ENCODE data around the gene STXBP3. TPM values are rescaled to one million over a fixed set of nuclear protein-coding genes. Genes with fewer than 3 reads are reported as not detected.

Gene STXBP3
- total and polyA plus RNA-seq, 9 donors = 26.5 to 53.5 (median 40.5) TPM

GRCh38 chr1:108842525-108843181 lies 96.2 kb downstream of the STXBP3 start:
- Histone ChIP-seq H3K9me3 (no peaks in the 10 kb centered on the region), H3K4me1 (ENCODE audit: insufficient read depth) (no peaks in the 10 kb centered on the region), H3K27me3 (no peaks in the 10 kb centered on the region), H3K36me3 (no peaks in the 10 kb centered on the region), H3K4me3 (no peak overlapping the region), H3K27ac (no peak overlapping the region)
- 74 to 77% (median 75%) methylated on average over 3 of the region's 3 CpGs for WGBS, 3 donors
- no peak for DNase-seq
- intact Hi-C loops (cut with DNase I) = no loop called here
- TF ChIP-seq EP300 (IDR thresholded peaks at IDR 0.05) (no peak), CTCF (IDR thresholded peaks at IDR 0.05) (no peak), POLR2A (IDR thresholded peaks at IDR 0.05) (no peak)

DNA sequence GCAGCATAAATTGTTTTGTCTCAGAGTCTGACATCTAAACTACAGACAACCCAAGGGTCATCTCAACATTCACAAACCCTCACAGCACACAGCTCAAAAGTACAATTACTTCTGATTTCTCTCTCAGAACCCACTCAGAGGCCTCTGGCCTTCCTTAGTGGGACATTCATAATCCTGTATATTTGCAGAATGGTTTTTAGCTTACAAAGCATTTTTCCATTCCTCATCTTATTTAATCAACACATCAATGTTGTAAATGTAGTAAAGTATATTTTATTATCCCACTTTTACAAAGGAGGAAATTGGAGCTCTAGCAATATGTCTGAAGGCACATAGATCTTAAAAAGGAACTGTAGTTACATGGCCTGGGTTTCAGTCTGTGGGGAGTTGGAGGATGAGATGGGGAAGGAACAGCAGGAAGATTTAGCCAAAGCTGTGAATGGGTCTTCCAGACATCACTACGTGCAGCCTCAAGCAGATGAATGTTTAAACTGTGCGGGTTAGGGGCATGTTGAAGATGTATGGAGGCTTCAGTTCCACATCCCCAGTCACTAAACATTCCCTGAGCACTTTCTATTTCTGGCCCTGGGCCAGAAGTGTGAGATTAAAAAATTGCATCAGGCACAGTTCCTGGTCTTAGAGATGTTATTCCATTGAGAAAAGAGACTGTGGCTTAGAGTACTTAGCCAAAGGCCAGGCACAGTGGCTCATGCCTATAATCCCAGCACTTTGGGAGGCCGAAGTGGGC lies 97.1 kb downstream of the STXBP3 start:
- H3K36me3 ChIP-seq = no peaks in the 10 kb centered on the region
- intact Hi-C loops (cut with DNase I) = loop anchor here in 1 of 4 donors (2.0 kb wide), 1 partner anchor 53 kb away; no protein-coding TSS in a partner anchor
- no peaks in the 10 kb centered on the region for H3K9me3 ChIP-seq
- TF ChIP-seq EP300 (IDR thresholded peaks at IDR 0.05) = no peak
- TF ChIP-seq POLR2A (IDR thresholded peaks at IDR 0.05) = no peak
- no peak for TF ChIP-seq CTCF (IDR thresholded peaks at IDR 0.05)
- no peak overlapping the region for H3K4me3 ChIP-seq
- no peaks in the 10 kb centered on the region for H3K27me3 ChIP-seq
- H3K27ac ChIP-seq = no peak overlapping the region
- no peaks in the 10 kb centered on the region for H3K4me1 ChIP-seq (ENCODE audit: insufficient read depth)
- no peak for DNase-seq
- WGBS, 3 donors = 88 to 91% (median 88%) methylated on average over 3 of the region's 3 CpGs

GRCh38 chr1:108845446-108845845 lies 99.0 kb downstream of the STXBP3 start:
- intact Hi-C loops (cut with DNase I) = loop anchor here in 1 of 4 donors (2.0 kb wide), 1 partner anchor 55 kb away; no protein-coding TSS in a partner anchor
- no peak overlapping the region for H3K4me3 ChIP-seq
- no peak for DNase-seq
- H3K4me1 ChIP-seq (ENCODE audit: insufficient read depth) = no peaks in the 10 kb centered on the region
- no peaks in the 10 kb centered on the region for H3K27me3 ChIP-seq
- H3K36me3 ChIP-seq = no peaks in the 10 kb centered on the region
- no peak for TF ChIP-seq POLR2A (IDR thresholded peaks at IDR 0.05)
- TF ChIP-seq CTCF (IDR thresholded peaks at IDR 0.05) = no peak
- no peak for TF ChIP-seq EP300 (IDR thresholded peaks at IDR 0.05)
- no peak overlapping the region for H3K27ac ChIP-seq
- 74 to 76% (median 75%) methylated on average over 4 of the region's 4 CpGs for WGBS, 3 donors
- H3K9me3 ChIP-seq = no peaks in the 10 kb centered on the region

- no peaks in the 10 kb centered on the region for H3K9me3 ChIP-seq
Measured at GRCh38 chr1:108845991-108846390, 99.5 kb downstream of the STXBP3 start.

More at GRCh38 chr1:108845991-108846390, 99.5 kb downstream of the STXBP3 start:
- intact Hi-C loops (cut with DNase I) = loop anchor here in 1 of 4 donors (2.0 kb wide), 1 partner anchor 55 kb away; no protein-coding TSS in a partner anchor
- Histone ChIP-seq H3K27me3 (no peaks in the 10 kb centered on the region), H3K27ac (no peak overlapping the region), H3K4me3 (no peak overlapping the region), H3K36me3 (no peaks in the 10 kb centered on the region), H3K4me1 (ENCODE audit: insufficient read depth) (no peaks in the 10 kb centered on the region)
- 89 to 91% (median 90%) methylated on average over 6 of the region's 6 CpGs for WGBS, 3 donors
- TF ChIP-seq EP300 (IDR thresholded peaks at IDR 0.05) (no peak), CTCF (IDR thresholded peaks at IDR 0.05) (no peak), POLR2A (IDR thresholded peaks at IDR 0.05) (no peak)
- no peak for DNase-seq
